HG02973 (cell line): ENCODE data around the gene RPL27.

Experiments used
- ATAC-seq: cut with Tn5 transposase; IDR thresholded peaks from one replicate; pipeline ENCODE4 v1.9.1; 2021; ENCODE audit warnings: moderate library complexity; ENCODE audit not compliant: unreplicated experiment

The RPL27 gene

DNA sequence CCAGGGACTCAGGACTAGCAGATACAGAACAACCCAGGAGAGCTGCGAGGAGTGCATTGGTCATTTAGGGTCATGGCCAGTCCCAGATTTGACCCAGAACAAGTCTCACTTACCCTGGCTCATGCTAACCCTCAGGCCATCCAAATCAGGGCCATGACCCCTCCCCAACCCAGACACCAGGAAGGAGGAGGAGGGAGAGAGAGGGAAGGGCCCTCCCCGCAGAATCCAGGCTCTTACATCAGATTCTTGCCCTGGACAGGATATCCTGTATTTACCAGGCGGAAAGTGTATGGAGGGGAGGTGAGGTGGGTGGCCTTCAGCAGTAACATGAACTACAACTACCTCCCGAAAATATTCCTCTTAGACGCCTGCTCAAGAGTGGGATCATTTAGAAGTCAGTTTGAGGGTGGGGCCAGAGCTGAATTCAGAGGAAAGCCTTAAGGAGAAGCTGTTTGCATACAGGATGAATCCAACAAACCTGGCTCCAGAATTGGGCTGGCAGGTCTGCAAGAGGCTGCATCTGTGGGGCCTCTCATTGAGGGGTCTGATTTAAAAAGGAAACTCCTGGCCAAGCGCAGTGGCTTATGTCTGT is 21.9 kb downstream of the RPL27 start:
- ATAC-seq: no peak

DNA sequence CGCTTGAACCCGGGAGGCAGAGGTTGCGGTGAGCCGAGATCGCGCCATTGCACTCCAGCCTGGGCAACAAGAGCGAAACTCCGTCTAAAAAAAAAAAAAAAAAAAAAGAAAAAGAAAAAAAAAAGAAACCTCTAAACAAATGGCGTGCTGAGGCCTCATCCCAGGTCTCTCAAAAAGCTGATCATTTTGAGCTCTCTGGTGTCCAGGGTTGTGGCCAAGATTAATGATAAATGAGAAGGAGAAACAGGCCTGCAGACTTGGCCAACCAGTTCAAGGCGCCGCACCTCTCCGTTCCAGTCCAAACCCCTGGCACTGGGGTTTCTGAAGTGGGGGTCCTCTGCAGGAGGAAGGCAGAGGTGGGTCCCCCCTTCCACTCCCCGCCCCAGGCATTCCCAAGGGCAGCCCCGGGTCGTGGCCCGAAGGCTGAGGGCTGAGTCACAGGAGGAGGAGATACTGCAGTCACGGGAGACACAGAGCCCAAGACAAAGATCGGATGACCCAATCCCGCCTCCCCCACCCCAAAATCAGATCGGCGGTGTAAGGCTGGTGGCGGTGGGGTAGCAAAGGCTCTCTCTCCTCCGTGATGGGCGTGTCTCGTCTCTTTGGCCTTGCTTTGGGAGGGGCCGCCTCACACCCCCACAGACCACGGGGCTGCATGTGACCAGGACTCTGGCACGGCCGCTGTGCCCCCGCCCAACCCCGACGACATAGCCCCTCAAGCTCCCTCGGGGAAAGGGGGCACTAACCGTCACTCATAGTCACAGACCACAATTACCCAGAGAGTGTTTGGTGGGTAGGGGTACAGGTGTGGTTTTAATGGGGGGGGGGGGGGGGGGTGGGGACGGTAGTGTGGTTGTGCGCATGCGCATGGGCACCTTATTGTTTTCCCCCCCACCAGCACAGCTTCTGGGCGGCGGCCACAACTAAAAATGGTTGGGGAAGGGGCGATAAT is 22.8 kb downstream of the RPL27 start:
- ATAC-seq: no peak

- no peak for ATAC-seq
Measured at GRCh38 chr17:43021741-43022512, 23.7 kb downstream of the RPL27 start, which contains the start of gene VAT1. Gene VAT1, minus strand, starts transcription at chr17:43022385. Its CDS starts 63 bp downstream, at chr17:43022322.

- no peak for ATAC-seq
Measured at GRCh38 chr17:43024407-43025289, 26.4 kb downstream of the RPL27 start, which contains the start of gene RND2. Gene RND2, plus strand, starts transcription at chr17:43025231. Its CDS starts 117 bp downstream, at chr17:43025348.

GRCh38 chr17:43025290-43025657 is 27.1 kb downstream of the RPL27 start:
- no peak for ATAC-seq

DNA sequence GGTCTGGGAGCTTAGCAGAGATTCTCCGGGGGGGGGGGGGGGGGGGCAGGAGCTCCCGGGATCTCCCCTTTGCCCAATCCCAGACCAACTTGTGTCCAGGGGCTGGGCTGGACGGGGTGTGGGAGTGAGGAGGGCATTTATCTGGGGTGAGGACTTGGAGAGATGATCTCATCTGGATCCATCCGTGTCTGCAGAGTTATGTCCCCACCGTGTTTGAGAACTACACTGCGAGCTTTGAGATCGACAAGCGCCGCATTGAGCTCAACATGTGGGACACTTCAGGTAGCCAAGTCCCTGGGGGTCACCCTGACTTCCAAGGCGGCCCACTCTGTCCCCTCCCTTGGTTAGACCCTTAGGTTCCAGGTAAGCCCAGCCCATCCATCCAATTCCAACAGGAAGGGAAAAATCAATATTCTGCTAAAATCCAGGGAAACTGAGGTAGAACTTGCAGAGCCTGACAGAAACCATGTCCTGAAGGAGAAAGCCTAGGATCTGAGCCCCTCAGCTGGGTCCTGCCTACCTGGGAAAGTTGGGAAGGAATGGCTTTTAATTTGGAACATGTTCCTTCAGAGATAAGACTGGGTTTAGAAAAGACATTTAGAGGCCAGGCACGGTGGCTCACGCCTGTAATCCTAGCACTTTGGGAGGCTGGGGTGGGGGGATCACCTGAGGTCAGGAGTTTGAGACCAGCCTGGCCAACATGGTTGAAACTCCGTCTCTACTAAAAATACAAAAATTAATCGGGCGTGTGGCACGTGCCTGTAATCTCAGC is 27.7 kb downstream of the RPL27 start:
- no peak for ATAC-seq

GRCh38 chr17:43026595-43026994 is 28.4 kb downstream of the RPL27 start:
- no peak for ATAC-seq

DNA sequence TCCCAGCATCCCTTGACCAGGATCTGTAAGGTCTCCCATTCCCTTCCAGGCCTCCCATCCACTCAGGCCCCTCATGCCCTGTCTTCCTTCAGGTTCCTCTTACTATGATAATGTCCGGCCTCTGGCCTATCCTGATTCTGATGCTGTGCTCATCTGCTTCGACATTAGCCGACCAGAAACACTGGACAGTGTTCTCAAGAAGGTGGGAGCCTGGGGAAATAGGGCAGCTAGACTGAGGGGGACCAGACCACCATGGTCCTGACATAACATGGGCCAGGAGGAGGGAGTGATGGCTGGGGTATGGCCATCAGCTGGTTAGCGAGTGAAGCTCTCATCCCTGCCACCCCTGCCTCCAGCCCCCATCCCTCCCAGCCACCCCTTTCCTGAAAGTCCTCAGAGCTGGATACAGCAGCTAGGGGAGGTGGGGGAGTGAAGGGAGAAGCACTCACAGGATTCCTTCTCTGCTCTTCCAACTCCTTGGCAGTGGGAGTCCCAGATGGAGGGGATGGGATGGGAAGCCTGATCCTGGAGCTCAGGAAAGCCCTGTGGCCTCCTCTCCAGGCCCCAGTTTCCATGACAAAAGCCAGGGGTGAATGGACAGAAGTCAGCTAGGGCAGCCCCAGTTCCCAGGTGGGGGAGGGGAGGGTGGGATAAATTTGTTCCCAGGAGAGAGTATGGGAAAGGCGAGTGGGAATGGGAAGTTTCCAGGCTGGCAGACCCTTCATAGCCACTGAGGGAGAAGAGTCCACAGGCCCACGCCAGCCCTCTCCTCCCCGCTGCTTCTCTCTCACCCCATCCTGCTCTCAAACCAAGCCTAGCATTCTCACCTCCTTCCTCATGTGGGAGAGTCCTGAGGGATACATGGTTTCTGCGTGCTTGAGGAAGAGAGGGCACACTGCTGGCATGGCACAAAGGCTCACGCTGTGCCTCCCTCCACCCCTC is 29.1 kb downstream of the RPL27 start:
- no peak for ATAC-seq

- no peak for ATAC-seq
Measured at GRCh38 chr17:43028221-43028861, 30.1 kb downstream of the RPL27 start.

- no peak for ATAC-seq
Measured at GRCh38 chr17:43030137-43030767, 32.0 kb downstream of the RPL27 start.

DNA sequence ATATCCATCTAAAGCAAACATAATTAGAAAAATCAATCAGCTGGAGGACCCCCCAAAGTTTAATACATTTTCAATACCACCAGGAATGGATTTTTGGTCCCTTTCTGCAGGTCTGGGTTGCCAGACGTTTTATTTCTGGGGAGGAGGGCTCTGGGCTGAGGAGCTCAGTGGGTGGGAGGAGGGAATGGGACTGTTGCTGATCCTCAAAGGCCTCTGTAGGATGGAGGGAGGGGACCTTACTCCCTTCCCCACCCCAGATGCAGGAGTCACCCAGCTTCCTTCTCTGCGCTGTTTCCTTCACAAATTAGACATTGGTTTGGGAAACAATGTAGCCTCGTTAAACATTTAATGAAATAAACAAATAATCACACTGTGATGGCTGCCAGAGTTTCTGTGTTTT is 33.4 kb downstream of the RPL27 start:
- no peak for ATAC-seq

DNA sequence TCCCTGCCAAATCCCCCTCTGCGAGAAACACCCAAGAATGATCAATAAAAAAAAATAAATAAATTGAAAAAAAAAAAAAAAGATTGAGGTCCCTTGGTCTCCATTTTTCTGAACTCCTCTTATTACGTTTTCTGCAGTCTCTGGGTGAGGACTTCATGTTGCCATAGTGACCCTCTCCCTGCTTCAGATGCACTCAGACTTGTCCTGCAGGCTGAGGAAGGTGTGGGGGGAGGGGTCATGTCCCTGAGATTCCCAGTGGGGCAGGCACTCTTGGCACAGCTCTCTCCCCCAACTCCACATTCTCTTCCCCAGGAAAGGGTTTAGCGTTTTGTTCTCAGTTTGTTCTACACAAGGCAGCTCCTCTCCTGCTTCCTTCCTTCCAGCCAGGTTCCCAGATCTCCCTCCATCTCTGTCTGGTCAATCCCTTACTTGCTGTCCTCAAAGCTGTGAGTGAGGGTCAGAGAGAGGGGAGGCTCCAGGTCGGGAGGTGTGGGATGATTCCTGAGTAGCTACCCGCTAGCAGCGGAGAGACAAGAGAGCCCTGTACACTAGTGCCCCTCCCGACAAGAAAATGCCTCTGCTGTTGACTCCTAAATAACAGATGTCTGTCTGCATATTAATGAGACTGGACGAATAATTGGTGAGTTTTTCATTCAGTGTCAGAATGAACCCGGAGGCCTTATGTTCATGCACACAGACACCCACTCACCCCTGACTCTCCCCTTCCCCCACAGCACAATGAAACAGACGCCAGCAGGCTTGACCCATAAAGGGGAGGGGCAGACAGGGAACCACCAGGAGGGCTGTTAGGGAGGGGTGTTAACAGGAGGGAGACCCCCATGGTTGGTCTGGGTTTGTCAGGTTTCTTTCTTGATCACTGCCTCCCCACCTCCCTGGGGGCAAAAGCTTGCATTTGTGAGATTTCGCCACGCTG is 36.0 kb downstream of the RPL27 start:
- ATAC-seq: no peak

DNA sequence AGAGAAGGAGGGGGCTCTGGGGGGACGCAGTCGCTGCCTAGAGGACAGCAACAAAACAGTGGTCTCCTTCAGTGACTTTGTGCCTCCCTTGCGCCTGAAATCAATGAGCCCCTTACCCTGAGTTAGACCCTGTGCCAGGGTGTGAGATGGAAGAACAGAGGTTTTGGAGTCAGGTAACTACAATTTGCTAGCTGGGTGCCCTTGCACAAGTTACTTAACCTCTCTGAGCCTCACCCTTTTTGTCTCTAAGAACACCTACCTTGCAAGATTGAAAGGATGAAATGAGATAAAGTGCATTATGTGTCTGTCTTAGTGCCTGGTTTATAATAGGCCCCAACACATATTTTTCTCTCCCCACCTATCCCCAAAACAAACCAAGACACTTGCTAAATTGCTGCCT is 36.7 kb downstream of the RPL27 start:
- ATAC-seq: no peak

DNA sequence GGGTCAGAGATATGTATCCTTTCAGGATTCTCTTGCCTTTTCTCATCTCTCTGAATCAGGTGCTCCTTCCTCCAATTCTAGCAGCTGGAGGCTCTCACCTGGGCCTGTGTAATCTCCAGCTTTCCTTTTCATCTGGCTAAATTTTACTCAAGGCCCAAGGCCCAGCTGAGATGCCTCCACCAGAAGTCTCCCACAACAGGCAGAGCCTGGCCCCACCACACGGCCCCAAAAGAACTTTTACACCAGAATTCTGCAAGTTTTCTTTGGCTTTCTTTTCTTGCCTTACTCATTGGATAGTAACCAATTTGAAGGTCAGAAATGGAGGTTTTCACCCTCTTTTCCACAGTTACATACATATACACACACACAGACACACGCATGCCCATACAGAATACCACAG is 41.4 kb downstream of the RPL27 start:
- ATAC-seq: no peak

DNA sequence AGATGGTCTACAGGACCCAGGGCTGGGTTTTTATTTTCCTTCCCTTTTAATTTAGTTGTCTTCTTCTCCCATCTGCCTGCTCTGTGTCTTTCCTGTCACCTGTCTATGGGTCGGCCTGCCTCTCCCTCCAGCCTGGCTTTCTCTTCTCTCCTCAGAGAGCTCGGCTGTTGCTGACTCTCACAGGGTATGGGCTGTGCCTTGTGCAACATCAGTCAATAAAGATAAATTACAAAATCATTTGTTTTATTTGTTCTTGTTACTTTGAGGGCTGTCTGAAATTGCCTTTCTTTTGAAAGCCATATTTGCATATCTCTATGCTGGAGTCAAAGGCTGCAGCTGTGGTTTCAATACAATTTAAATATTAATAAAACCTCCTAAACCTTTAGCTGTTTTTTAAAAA is 42.4 kb downstream of the RPL27 start:
- no peak for ATAC-seq

DNA sequence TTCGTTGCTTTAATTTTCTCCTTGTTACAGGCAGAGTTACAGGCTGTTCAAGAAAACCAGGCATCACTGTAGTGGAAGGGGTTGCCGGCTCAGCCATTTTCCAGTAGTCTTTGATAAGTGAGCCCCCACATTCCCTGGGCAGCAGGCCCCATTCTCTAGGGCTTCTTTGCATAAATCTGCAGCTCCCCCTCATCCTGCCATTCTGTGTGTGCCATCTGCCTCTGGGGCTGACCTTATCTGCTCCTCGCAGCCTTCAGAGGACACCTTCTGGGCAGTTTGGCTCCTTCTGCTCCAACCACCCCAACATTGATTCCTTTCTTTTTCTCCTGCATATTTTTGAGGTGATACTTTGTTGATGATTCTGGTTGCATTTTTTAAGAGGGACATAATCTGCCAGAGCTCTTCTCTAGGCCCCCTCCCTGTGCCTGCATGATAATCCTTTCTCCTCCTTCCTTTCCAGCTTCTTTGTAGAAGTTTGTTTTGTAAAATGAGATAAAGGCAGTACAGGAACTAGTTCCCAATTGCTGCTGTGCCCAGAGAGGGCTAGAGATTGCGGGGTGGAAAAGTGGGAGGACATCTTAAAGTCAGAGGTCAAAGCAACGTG is 43.9 kb downstream of the RPL27 start:
- no peak for ATAC-seq
